NT2/D1 (cell line): Measurements from ENCODE around the gene SOX5.

Source experiments
- SUZ12 ChIP-seq: IDR thresholded peaks from 2 replicates; pipeline ENCODE4 v1.6.1; 2011; ENCODE audit not compliant: insufficient read length, insufficient read depth; ENCODE audit errors: extremely low read depth
- YY1 ChIP-seq: IDR thresholded peaks from 2 replicates; pipeline ENCODE4 v1.6.1; 2011; ENCODE audit not compliant: insufficient read length, insufficient read depth
- ZNF274 ChIP-seq: IDR thresholded peaks from 2 replicates; pipeline ENCODE4 v1.6.1; 2011; ENCODE audit warnings: mild to moderate bottlenecking, low read depth, low read length

DNA sequence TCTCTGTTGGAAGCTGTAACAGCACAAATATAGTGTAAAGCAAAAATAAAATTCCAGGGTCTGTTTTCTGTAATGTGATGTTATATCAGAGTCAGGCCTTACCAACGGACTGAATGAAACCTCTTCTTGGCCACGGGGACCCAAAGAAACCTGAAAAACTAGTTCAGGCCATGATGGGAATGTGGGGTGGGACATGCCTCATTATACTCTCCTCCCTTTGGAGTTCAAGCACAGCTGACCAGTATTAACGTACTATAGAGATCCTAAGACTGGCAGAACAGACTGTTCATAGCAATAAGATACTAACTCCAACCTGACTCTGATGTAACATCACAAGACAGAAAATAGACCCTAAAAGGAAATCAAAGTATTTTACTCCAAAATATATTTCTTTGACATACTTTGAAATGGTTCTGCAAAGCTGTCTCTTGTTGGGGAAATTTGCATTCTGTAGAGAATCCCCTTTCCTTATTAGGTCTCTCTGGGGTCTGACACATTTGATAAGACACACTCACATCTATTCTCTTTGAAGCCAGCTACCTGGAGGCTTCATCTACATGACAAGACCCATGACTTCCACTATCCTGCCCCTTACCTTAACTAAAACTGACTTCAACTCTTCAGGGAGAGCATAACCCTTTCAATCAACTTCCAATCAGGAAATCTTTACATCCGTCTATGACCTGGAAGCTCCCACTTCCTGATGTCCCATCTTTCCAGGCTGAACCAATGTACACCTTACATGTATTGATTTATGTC is 444.6 kb downstream of the SOX5 start:
- TF ChIP-seq ZNF274 (no peak), SUZ12 (no peak), YY1 (no peak)
